GM19023 (cell line): ENCODE data around the gene WNK4.
A peak's percentile ranks its signal among the peaks of the same experiment; 100 is the strongest.

Experiments used
- ATAC-seq: cut with Tn5 transposase; IDR thresholded peaks from one replicate; pipeline ENCODE4 v1.9.1; 2021; ENCODE audit warnings: mild to moderate bottlenecking, moderate library complexity; ENCODE audit not compliant: unreplicated experiment

Gene WNK4

DNA sequence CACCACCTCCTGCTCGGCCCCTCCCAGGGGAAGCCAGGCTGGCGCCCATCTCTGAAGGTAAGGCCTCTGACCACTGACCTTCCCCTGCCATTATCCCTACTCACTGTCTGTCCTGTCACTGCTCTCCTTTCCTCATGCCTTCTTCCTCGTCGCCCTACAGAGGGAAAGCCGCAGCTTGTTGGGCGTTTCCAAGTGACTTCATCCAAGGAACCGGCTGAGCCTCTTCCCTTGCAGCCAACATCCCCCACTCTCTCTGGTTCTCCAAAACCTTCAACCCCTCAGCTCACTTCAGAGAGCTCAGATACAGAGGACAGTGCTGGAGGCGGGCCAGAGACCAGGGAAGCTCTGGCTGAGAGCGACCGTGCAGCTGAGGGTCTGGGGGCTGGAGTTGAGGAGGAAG is 15.1 kb downstream of the WNK4 start:
- no peak for ATAC-seq

- no peak for ATAC-seq
Measured at GRCh38 chr17:42796066-42796758, 15.8 kb downstream of the WNK4 start.

DNA sequence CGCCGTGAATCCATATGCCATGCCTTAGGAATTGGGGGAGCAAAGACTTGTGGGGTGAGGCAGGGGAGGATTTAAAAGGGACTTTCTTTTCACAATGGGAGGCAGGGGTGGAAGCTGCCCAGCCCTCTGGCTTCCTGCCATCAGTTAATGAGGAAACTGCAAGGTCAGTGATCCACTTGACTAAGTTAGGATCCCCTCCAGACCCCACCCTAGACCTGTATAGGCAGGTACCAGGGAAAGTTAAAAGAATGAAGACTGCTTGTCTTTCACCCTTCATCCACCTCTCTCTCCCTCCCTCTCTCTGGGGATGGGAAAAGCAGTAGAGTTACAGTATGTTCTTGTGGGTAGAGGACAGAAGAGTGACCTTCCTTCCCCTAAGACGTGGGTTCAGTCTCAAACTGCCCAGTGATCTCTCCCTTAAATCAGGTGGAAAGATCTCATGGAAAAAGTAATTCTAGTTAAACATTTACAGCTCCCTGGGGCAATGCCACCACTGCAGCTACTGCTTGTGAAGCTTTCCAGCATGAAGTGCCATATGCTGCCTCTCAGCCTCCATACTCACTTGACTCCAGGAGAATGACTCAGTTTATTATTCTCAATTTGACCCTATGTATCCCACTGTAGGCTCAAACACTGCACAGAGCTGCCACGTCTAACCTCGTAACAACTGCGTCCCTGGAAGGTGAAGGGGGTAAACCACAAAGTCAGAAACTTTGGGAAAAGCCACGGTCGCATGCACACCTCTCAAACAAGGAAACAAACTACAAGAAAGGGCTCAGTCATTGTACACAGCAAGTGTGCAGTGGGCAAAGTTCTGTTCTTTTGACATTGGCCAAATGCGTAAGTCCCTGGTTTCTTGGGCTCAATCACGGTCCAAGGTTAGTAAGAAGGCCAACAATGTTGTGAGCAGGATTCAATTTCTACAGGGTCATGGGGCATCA is 16.9 kb downstream of the WNK4 start:
- no peak for ATAC-seq

DNA sequence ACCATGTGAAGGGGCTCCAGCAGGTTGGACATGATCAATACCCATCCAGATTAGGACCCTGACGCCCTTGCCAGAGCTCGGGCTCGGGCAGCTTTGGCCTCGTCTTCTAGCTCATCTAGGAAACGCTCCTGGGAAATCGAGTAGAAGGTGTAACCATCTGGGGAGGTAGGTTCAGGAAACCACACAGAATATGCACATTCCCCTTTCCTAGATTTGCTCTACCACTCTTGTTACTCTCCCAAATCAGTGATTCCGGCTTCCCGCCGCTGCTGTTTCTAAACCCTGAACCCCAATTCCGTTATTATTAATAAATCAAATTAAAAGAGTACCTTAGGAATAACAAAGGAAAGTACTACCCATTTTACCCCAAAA is 17.6 kb downstream of the WNK4 start:
- no peak for ATAC-seq

- ATAC-seq: peak; percentile 84
Measured at GRCh38 chr17:42798383-42799380, 18.3 kb downstream of the WNK4 start, which contains the start of the genes CNTD1 and COA3. Gene CNTD1 (plus strand): TSS chr17:42798861. CDS start chr17:42799068, 207 bp downstream. Gene COA3 (minus strand): TSS chr17:42798704. CDS start chr17:42798681, 23 bp downstream.

- no peak for ATAC-seq
Measured at GRCh38 chr17:42803074-42803883, 22.9 kb downstream of the WNK4 start.

- no peak for ATAC-seq
Measured at GRCh38 chr17:42804918-42805367, 24.5 kb downstream of the WNK4 start.

DNA sequence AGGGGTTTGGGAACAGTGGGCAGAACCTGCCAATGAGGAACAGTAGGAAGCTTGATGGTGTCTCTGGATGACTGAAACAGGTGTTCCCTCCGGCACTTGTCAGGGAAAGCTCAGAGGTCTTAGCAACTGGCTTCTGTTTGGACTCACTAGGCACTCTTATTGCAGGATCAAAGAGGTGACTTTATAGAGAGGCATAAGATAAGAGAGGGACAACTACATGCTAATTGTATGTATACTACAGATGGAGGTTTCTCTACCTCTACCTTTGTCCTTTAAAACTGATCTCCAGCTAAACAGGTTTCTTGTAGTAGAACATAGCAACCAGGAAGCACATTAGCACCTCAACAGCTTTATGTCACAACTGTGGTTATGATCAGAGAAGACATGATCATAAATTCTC is 25.8 kb downstream of the WNK4 start:
- ATAC-seq: no peak

DNA sequence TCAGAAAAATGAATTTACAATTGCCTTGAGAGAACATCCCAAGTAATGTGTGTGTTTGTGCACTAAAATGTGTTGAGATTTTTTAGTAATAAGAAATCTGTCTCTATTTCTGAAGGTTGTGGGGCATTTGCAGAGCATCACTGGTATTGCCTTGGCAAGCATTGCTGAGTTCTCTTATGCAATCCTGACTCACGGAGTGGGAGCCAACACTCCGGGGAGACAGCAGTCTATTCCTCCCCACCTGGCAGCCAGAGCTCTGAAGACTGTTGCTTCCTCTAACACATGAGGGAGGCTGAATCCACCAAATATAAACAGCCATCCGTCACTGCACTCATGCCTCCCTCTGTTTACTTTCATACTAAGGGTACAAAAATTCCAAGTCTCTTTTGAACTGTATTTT is 28.8 kb downstream of the WNK4 start:
- ATAC-seq: no peak

DNA sequence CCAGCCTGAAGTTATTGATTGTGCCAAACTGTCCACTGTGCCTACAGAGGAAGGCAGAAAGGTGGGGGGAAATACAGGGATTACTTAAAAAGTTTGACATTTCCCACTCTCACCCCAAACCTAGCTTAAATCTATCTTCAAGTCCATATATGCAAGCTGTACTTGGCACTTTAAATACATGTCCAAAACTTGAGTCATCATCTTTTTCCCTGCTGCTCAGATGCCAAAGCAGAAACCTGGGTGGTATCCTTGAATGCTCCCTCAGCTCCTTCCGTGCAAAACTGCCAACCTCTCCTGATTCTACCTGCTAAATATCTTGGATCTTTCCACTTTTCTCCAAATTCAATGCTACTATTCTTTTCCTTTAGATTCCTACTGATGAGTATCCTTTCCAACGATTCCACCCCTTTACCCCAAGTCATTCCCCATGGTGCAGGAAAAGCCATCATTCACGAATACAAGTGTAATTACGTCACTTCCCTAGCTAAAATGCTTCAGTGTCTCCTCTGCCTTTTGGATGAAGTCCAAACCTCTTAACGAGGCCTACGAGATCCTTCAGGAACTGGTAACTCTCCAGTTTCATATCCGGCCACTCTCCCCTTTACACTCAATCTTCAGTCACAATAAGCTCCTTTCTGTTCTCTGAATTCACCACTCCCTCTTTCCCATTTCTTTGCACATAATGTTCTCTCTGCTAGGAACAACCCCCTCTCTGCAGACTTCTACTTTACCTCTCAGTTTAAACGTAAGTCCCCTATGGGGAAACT is 34.4 kb downstream of the WNK4 start:
- no peak for ATAC-seq

DNA sequence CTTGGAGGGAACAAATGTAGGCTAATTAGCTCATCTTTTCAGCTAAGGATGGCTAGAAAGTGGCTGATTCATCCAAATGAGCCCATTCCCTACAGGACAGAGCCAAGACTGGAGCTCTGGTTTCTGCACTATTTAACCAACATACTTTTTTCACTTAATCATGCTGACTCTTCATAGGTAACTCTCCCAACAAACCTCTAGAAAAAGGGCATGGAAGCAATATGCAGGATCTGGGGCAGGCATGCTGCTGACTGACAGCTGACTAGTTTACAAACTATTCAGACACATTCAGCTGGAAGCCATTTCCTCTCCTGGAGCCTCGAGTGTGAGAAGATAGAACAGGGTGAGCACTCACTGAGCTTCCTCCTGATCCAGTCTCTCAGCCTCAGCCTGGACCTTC is 37.5 kb downstream of the WNK4 start:
- ATAC-seq: no peak

DNA sequence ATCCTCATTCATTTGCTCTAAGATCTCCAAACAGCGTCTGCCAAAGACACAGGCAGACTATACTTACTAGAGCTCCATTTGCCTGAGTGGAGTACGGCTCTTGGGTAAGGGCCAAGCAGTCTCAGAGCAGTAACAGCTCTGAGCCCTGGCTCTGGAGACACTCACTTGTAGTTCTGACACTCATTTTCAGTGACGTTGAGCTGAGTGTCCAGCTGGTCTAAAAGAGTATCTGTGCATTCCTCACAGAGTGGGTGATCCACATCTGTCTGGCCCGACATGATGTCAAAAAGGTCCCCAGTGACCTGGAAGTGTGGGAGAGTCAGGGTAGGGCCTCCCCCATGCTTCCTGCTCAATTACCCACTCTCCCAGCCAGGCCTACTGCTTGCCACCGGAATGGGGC is 38.0 kb downstream of the WNK4 start:
- no peak for ATAC-seq

GRCh38 chr17:42819939-42820535 is 39.6 kb downstream of the WNK4 start:
- ATAC-seq: no peak

DNA sequence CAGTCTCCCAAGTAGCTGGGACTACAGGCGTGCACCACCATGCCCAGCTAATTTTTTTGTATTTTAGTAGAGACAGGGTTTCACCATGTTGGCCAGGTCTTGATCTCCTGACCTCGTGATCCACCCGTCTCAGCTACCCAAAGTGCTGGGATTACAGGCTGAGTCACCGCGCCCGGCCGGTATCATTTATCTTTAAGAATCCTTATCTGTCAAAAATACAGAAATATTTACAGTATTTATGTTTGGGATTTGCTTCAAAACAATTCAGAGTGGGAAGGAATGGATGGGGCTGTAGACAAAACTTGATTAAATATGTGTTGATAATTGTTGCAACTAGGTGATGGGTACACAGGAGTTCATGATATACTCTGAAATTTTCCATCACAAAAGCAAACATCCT is 40.8 kb downstream of the WNK4 start:
- ATAC-seq: no peak

DNA sequence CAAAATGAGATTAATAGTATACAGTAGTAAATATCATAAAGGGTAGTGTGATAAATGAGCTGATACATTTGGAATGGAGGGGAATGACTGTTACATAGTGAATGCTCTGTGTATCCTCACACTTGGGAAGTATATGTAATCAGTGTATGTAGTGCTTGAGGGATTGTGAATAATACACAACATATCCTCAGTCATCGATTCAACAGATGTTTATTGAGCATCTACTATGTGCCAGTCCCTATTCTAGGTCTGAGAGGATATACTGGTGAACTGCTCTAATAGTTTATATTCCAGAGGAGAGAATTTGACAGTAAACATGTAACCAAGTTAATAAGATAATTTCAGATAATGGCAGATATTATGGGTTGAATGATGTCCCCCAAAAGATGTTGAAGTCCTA is 47.1 kb downstream of the WNK4 start:
- ATAC-seq: no peak

DNA sequence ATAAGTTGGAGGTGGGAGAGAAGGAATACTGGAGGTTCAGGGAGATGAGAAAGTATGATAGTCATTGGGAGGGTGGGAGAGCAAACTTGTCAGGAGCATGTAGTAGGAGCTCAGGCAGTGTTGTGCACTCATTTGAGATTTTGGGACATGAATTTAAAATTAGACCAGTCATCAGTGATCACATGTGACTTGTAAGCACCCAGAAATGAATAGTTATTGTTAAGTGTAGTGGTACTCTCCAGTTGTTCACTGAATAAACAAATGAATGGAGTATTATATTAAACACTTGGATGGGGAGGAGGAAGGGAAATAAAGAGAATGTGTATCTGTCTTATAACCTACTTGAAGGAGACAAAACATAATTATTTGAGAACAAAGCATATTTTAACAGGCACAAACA is 50.6 kb downstream of the WNK4 start:
- ATAC-seq: no peak

GRCh38 chr17:42832213-42832933 is 52.0 kb downstream of the WNK4 start:
- no peak for ATAC-seq
